Measurements from ENCODE around the gene PUM2. TPM values are rescaled to one million over a fixed set of nuclear protein-coding genes. Genes with fewer than 3 reads are reported as not detected.

The PUM2 gene
- total RNA-seq, 4 donors from 2014 or later, result 26.0 to 36.4 (median 29.6) TPM

DNA sequence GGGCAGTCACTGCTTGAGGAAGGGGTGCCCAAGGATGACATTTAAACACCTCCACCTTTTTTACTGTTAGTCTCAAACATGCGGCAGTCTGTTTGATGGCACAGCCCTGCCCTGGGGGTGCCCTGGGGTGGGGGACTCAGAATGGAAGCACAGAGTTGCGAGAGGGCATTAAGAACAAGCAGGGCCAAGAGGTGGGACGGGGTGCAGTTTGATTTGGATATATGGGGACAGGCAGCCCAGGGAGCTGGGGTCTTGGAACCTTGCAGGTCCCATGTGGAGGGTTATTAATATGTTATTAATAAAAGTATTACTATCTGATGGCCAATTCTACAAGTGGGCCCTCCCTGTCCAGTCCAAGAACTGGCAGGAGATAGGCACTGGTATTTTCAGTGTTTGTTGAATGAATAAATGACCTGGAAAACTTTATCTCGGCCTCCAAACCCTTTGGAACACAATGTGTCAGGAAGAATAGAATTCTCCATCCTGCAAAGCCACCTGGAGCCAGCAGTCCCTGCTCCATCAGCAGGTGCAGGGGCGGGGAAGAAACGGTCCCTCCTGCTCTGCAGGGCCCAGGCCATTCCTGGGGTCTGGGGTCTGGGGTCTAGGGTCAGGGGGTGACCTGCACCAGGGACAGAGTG lies 150.9 kb downstream of the PUM2 start:
- intact Hi-C loops (cut with DNase I; ENCODE audit: low total_unique reads), result no loop called here
- Histone ChIP-seq H3K27me3 (no peaks in the 10 kb centered on the region), H3K9me3 (no peaks in the 10 kb centered on the region), H3K4me3 (no peak overlapping the region), H3K4me1 (no peaks in the 10 kb centered on the region), H3K36me3 (no peaks in the 10 kb centered on the region), H3K27ac (no peak overlapping the region)
- in situ Hi-C loops (cut with MboI; ENCODE audit: low sequenced_read_pairs in 4 of 4), result no loop called here
- TF ChIP-seq, protein P1, sequence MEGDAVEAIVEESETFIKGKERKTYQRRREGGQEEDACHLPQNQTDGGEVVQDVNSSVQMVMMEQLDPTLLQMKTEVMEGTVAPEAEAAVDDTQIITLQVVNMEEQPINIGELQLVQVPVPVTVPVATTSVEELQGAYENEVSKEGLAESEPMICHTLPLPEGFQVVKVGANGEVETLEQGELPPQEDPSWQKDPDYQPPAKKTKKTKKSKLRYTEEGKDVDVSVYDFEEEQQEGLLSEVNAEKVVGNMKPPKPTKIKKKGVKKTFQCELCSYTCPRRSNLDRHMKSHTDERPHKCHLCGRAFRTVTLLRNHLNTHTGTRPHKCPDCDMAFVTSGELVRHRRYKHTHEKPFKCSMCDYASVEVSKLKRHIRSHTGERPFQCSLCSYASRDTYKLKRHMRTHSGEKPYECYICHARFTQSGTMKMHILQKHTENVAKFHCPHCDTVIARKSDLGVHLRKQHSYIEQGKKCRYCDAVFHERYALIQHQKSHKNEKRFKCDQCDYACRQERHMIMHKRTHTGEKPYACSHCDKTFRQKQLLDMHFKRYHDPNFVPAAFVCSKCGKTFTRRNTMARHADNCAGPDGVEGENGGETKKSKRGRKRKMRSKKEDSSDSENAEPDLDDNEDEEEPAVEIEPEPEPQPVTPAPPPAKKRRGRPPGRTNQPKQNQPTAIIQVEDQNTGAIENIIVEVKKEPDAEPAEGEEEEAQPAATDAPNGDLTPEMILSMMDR (IDR thresholded peaks at IDR 0.05 in 4 of 5, conservative IDR thresholded peaks at IDR 0.05 in 1 of 5), result no peak
- no peak for TF ChIP-seq POLR2A (IDR thresholded peaks at IDR 0.05)
- DNase-seq, result no peak
- ATAC-seq, result no peak

DNA sequence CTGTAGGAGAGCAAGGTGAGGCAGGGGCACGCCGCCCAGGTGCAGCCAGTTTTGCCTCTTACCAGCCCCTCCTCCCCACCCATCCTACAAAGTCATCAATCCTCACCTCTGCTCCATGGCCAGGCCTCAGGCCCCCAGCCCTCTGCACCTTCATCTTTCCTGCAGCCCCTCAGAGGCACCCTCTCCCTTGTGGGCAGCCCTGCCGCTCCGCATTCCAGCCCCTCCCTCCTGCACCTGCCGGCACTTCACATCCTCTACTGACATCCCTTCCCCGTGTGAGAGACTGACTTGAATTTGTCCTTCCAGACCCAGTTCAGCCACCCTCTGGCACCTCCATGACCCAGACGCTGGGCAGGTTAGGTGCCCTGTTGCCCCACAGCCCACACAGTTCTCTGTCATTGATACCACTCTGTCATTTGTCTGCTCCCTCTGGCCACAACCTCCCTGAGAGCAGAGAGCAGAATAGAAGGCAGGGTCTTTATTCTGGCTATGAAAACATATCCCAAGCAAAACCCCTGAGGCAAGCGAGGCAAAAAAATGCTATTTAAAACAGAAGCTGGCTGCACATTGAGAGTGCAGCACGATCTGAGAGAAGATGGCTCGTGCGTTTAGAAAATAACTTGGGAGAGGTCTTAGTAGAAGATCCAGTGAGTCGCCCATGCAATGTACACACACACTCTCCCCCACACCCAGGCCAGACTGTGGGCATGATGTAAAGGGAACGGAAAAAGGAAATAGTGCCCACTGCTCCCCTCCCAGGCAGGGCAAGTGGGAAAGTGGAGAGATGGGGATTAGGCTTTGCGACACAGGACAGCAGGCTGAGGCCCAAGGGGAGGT lies 151.6 kb downstream of the PUM2 start:
- DNase-seq (no peak), ATAC-seq (no peak)
- no peaks in the 10 kb centered on the region for H3K4me1 ChIP-seq
- TF ChIP-seq, protein P1 (IDR thresholded peaks at IDR 0.05 in 4 of 5, conservative IDR thresholded peaks at IDR 0.05 in 1 of 5), result no peak
- TF ChIP-seq POLR2A (IDR thresholded peaks at IDR 0.05), result no peak
- H3K9me3 ChIP-seq, result no peaks in the 10 kb centered on the region
- H3K36me3 ChIP-seq, result no peaks in the 10 kb centered on the region
- H3K4me3 ChIP-seq, result no peak overlapping the region
- intact Hi-C loops (cut with DNase I; ENCODE audit: low total_unique reads), result no loop called here
- in situ Hi-C loops (cut with MboI; ENCODE audit: low sequenced_read_pairs in 4 of 4), result no loop called here
- no peaks in the 10 kb centered on the region for H3K27me3 ChIP-seq
- no peak overlapping the region for H3K27ac ChIP-seq

Other genes starting within 250 kb of the PUM2 start
- gene SDC1, start 125.7 kb downstream of the PUM2 start, total RNA-seq, result 1 to 10 TPM in 2 of 4 donors, under 1 TPM in 1, not detected in 1; 0.41 to 1.2 (median 1.2) TPM
- gene RHOB, start 96.2 kb upstream of the PUM2 start, total RNA-seq, result 1,000 to 10,000 TPM in 2 of 4 donors, 100 to 1,000 TPM in 2; 696 to 1,267 (median 1,094) TPM

All from gastrocnemius medialis (tissue), 4 donors.